Measurements from ENCODE around the gene ADCY6. TPM values are rescaled to one million over a fixed set of nuclear protein-coding genes. Genes with fewer than 3 reads are reported as not detected.

Gene ADCY6
- total and polyA plus RNA-seq, 2 donors (not counting 1 experiment from before 2014, with no cell fraction given) = 0.03 TPM; not detected in 1

GRCh38 chr12:48793696-48794095 is 4.8 kb upstream of the ADCY6 start:
- Histone ChIP-seq H3K9me3 (ENCODE audit: control extremely low read depth in 1 of 3, control insufficient read depth in 2 of 3, insufficient read depth in 1 of 3, low read length in 2 of 3) (no peaks in the 10 kb centered on the region), H3K4me3 (ENCODE audit: control extremely low read depth in 1 of 5, extremely low read depth in 1 of 5, insufficient read depth in 1 of 5, low read depth in 2 of 5, low read length in 4 of 5) (no peak overlapping the region), H3K9ac (ENCODE audit: low read length) (no peak overlapping the region), H3K36me3 (replicated peaks in 1 of 2; ENCODE audit: control extremely low read depth in 1 of 2, control insufficient read depth in 1 of 2, extremely low read depth in 1 of 2, insufficient read depth in 2 of 2, low read length in 1 of 2) (no peaks in the 10 kb centered on the region), H3K27ac (ENCODE audit: low read length in 2 of 2) (no peak overlapping the region), H4K20me1 (ENCODE audit: control insufficient read depth, insufficient read depth, low read length, poor library complexity, severe bottlenecking) (no peaks in the 10 kb centered on the region), H3K27me3 (replicated peaks in 1 of 4; ENCODE audit: control extremely low read depth in 1 of 4, control insufficient read depth in 3 of 4, insufficient read depth in 4 of 4, low read length in 3 of 4) (peaks cover 0 to 18% (median 9%) of the 10 kb centered on the region in 4 experiments), H3K79me2 (ENCODE audit: control insufficient read depth, insufficient read depth, low read length) (no peaks in the 10 kb centered on the region), H3K4me1 (ENCODE audit: control insufficient read depth in 2 of 2, insufficient read depth in 2 of 2, low read length in 2 of 2) (peaks cover 14 to 15% of the 10 kb centered on the region in 2 donors), H2AFZ (ENCODE audit: insufficient read depth, low read depth, low read length, poor library complexity, severe bottlenecking) (no peak overlapping the region), H3K4me2 (replicated peaks; ENCODE audit: low read depth, low read length, poor library complexity, severe bottlenecking) (no peak overlapping the region)
- ChIA-PET CTCF (interaction anchor here (2.3 to 7.9 kb wide), 4 partner anchors 16 to 111 kb away, joined by 6 to 177 read pairs (median 34); partner anchors contain the start of gene KANSL2), POLR2A (no interaction called here)
- TF ChIP-seq CTCF (IDR thresholded peaks at IDR 0.05) (no peak), EZH2 (IDR thresholded peaks at IDR 0.05; ENCODE audit: borderline replicate concordance, insufficient read depth, low read depth, low read length, poor library complexity, severe bottlenecking) (no peak)
- intact Hi-C loops (cut with micrococcal nuclease) = no loop called here
- Mint-ChIP-seq H3K4me3 (no peak overlapping the region), H3K27ac (no peak overlapping the region), H3K9me3 (ENCODE audit: insufficient read depth) (no peaks in the 10 kb centered on the region), H3K4me1 (peaks cover 20% of the 10 kb centered on the region), H3K27me3 (peaks cover 21% of the 10 kb centered on the region)
- WGBS (ENCODE audit: insufficient coverage) = 100% methylated on average over 1 of the region's 3 CpGs
- ATAC-seq (ENCODE audit: low read depth) = no peak
- DNase-seq = no peak

GRCh38 chr12:48789858-48790326 is 1.0 kb upstream of the ADCY6 start:
- peak overlapping the region; percentile 91 for H3K4me2 ChIP-seq (replicated peaks; ENCODE audit: low read depth, low read length, poor library complexity, severe bottlenecking)
- H3K9ac ChIP-seq (ENCODE audit: low read length) = no peak overlapping the region

More at GRCh38 chr12:48789858-48790326, 1.0 kb upstream of the ADCY6 start:
- Mint-ChIP-seq H3K27me3 (peaks cover 48% of the 10 kb centered on the region), H3K27ac (no peak overlapping the region), H3K4me1 (peaks cover 20% of the 10 kb centered on the region), H3K9me3 (ENCODE audit: insufficient read depth) (no peaks in the 10 kb centered on the region), H3K4me3 (peak overlapping the region; percentile 78)
- Histone ChIP-seq H3K4me3 (ENCODE audit: control extremely low read depth in 1 of 5, extremely low read depth in 1 of 5, insufficient read depth in 1 of 5, low read depth in 2 of 5, low read length in 4 of 5) (no peak overlapping the region), H3K9me3 (ENCODE audit: control extremely low read depth in 1 of 3, control insufficient read depth in 2 of 3, insufficient read depth in 1 of 3, low read length in 2 of 3) (peaks cover 0 to 5% (median 0%) of the 10 kb centered on the region in 3 donors), H3K27me3 (replicated peaks in 1 of 4; ENCODE audit: control extremely low read depth in 1 of 4, control insufficient read depth in 3 of 4, insufficient read depth in 4 of 4, low read length in 3 of 4) (peaks cover 0 to 33% (median 13%) of the 10 kb centered on the region in 4 experiments), H3K79me2 (ENCODE audit: control insufficient read depth, insufficient read depth, low read length) (no peaks in the 10 kb centered on the region), H2AFZ (ENCODE audit: insufficient read depth, low read depth, low read length, poor library complexity, severe bottlenecking) (no peak overlapping the region), H3K4me1 (ENCODE audit: control insufficient read depth in 2 of 2, insufficient read depth in 2 of 2, low read length in 2 of 2) (peaks cover 14 to 16% of the 10 kb centered on the region in 2 donors), H3K36me3 (replicated peaks in 1 of 2; ENCODE audit: control extremely low read depth in 1 of 2, control insufficient read depth in 1 of 2, extremely low read depth in 1 of 2, insufficient read depth in 2 of 2, low read length in 1 of 2) (no peaks in the 10 kb centered on the region), H3K27ac (ENCODE audit: low read length in 2 of 2) (no peak overlapping the region), H4K20me1 (ENCODE audit: control insufficient read depth, insufficient read depth, low read length, poor library complexity, severe bottlenecking) (no peaks in the 10 kb centered on the region)
- TF ChIP-seq CTCF (IDR thresholded peaks at IDR 0.05) (no peak), EZH2 (IDR thresholded peaks at IDR 0.05; ENCODE audit: borderline replicate concordance, insufficient read depth, low read depth, low read length, poor library complexity, severe bottlenecking) (no peak)
- 10% methylated on average over 3 of the region's 4 CpGs for WGBS (ENCODE audit: insufficient coverage)
- ATAC-seq (ENCODE audit: low read depth) = no peak
- DNase-seq = no peak
- ChIA-PET CTCF (interaction anchor here (0.6 kb wide), 1 partner anchor 971 kb away, joined by 4 read pairs; no protein-coding TSS in a partner anchor), POLR2A (interaction anchor here (0.5 kb wide), 1 partner anchor 38 kb away, joined by 5 read pairs; no protein-coding TSS in a partner anchor)
- intact Hi-C loops (cut with micrococcal nuclease) = no loop called here
